GM12864 (cell line): ENCODE data around the gene E4F1.

Source experiments
- DNase-seq: peaks from one replicate; pipeline ENCODE4 v3.0.0-alpha.2; 2011; ENCODE audit warnings: low read depth
- H3K4me3 ChIP-seq: 2 replicates; pipeline ENCODE4 v1.5.1; 2011; ENCODE audit warnings: mild to moderate bottlenecking, low read depth, low read length, control low read depth
- TF ChIP-seq, protein P1 (sequence below): IDR thresholded peaks from 2 replicates; pipeline ENCODE4 v1.5.1; 2011; ENCODE audit warnings: low read depth, mild to moderate bottlenecking, moderate library complexity, low read length, control low read depth, inconsistent platforms; ENCODE audit errors: missing control alignments

Gene E4F1

DNA sequence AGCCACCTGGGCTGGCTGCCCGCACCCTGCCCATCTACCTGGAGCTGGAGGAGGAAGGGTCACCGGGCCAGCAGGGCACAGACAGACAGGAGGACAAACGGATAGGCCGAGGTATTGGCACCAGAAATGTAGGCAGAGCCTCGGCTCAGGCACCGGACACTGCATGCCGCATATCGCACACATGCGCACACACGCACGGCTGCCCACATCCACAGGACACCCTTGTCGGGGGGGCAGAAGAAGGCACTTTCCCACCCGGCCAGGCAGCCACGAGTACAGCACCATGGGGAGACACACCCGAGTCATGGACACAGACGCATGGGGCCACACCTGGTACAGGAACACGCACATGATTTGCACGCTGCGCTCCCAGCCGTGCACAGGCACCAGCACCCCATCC is 41.4 kb upstream of the E4F1 start:
- no peak overlapping the region for H3K4me3 ChIP-seq
- TF ChIP-seq, protein P1, sequence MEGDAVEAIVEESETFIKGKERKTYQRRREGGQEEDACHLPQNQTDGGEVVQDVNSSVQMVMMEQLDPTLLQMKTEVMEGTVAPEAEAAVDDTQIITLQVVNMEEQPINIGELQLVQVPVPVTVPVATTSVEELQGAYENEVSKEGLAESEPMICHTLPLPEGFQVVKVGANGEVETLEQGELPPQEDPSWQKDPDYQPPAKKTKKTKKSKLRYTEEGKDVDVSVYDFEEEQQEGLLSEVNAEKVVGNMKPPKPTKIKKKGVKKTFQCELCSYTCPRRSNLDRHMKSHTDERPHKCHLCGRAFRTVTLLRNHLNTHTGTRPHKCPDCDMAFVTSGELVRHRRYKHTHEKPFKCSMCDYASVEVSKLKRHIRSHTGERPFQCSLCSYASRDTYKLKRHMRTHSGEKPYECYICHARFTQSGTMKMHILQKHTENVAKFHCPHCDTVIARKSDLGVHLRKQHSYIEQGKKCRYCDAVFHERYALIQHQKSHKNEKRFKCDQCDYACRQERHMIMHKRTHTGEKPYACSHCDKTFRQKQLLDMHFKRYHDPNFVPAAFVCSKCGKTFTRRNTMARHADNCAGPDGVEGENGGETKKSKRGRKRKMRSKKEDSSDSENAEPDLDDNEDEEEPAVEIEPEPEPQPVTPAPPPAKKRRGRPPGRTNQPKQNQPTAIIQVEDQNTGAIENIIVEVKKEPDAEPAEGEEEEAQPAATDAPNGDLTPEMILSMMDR, result no peak
- DNase-seq, result no peak

DNA sequence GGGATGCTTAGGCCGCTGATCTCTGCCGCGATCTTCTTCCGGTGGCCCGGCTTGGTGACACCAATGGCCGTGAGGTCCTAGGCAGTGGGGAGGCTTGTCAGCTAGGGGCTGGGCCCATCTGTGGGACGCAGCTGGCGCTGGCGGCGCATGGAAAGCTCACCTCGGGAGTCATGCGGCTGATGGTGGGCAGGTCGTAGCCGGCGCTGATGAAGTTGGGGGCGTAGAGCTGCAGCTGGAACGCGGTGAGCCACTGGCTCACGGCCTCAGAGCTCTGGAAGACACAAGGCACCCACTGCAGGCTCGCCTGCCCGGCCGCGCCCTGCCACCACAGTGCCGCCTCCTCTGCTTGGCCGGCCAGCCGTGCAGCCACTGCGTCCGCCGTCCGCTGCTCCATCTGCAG is 39.7 kb upstream of the E4F1 start:
- TF ChIP-seq, protein P1, result no peak
- H3K4me3 ChIP-seq, result no peak overlapping the region
- no peak for DNase-seq

DNA sequence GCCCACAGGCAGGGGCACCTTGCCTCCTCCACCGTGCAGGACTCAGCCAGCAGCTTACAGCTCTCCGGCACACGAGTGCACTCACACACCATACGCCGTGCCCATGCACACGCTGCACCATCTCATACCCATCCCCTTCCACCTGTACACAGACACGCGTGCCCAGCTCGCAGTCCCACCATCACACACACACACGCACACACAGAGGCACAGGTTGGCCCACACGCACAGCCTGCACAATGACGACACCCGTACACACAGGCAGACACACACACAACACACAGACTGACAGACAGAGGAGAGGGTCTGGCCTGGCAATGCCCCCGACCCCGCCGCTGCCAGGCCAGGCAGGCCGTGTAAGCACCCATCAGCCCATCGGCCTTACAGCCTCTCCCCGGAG is 39.0 kb upstream of the E4F1 start:
- no peak for DNase-seq
- H3K4me3 ChIP-seq, result no peak overlapping the region
- TF ChIP-seq, protein P1, result no peak

DNA sequence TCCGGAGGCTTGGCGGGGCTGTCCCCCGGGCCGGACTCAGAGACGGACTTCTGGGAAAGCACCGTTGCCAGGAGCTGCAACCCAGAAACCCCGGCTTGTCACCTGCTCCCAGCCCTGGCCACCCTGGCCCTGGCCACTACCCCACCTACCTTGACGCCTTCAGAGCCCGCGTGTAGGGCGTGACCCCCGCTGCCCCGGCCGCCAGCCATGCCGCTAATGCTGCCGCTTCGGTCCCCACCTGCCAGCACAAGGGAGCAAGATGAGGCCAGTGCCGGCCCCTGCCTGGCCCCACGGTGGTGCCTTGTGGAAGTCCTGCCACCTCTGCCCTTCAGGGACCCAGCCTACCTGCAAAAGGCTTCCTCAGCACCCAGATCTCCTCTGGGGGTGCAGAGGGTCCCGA is 38.4 kb upstream of the E4F1 start:
- TF ChIP-seq, protein P1, result no peak
- DNase-seq, result no peak
- no peak overlapping the region for H3K4me3 ChIP-seq

DNA sequence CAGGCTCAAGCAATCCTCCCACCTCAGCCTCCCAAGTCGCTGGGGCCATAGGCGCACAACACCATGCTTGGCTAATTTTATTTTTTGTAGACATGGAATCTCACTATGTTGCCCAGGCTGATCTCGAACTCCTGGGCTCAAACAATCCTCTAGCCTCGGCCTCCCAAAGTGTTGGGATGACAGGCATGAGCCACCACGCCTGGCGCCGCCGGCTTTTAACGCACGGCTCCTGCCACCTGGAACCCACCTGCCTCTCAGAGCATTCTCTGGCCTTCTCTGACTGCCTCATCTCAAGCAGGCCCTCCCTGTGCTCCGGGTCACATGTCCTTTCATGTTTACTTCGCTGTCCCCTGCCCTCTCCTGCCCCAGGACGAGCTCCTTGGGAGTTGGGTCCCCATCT is 37.3 kb upstream of the E4F1 start:
- DNase-seq, result no peak
- TF ChIP-seq, protein P1, result no peak
- no peak overlapping the region for H3K4me3 ChIP-seq

DNA sequence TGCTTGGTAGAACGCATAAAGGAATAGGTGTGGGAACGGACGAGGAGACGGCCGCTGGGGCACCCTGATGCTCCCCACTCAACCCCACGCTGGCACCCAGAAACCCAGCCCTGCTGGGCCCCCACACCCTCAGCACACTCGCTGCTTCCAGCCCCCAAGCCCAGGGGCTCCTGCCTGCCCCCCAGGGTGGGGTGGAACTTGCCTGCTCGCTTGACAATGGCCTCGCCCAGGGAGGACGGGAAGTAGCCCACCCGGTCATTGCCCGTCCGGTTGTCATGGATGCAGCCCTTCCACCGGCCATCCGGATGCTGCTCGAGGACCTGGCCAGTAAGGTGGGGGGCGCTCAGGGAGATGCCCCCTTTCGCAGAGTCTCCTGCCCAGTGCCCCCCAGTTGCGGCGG is 36.9 kb upstream of the E4F1 start:
- TF ChIP-seq, protein P1, result no peak

DNA sequence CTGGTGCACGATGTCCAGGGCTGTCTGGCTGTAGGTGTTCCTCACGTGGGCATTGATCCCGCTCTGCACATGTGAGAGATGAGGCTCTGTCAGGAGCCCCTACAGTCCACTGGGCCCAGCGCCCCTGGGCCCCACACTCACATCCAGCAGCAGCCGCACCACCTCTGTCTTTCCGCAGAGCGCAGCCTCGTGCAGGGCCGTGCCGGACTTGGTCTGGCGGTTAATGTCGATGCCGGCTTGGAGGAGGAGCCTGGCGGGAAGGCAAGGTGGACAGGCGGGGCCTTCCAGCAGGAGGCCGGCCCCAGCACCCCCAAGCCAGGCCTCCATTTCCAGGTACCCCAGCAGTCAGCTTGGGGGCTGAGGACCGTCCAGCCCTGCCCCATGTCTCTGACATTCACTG is 36.2 kb upstream of the E4F1 start:
- H3K4me3 ChIP-seq, result no peak overlapping the region
- TF ChIP-seq, protein P1, result no peak
- no peak for DNase-seq

More for the DNA sequence above, 36.9 kb upstream of the E4F1 start:
- no peak for DNase-seq
- no peak overlapping the region for H3K4me3 ChIP-seq
